A673 (cell line): Measurements from ENCODE around the gene AOPEP. TPM values are rescaled to one million over a fixed set of nuclear protein-coding genes. Genes with fewer than 3 reads are reported as not detected.

ENCODE experiments used
- BruUV-seq: library from RNA; stranded (reverse); fragments of 400-500 nt; replicated peaks from 2 replicates; lab custom pipeline; 2021; lab: Mats Ljungman, UMichigan
- CTCF ChIA-PET: fragments of 300-600 bp; sonication (Branson Sonifier 250); formaldehyde crosslinking; loops from one replicate; lab custom pipeline; 2022; ENCODE audit warnings: antibody characterized with exemption; lab: Charles Lee
- POLR2A ChIA-PET: fragments of 300-600 bp; sonication (Branson Sonifier 250); formaldehyde crosslinking; loops from one replicate; lab custom pipeline; 2022; ENCODE audit warnings: antibody characterized with exemption; ENCODE audit not compliant: low non-redundant PET; lab: Charles Lee
- DNase-seq: peaks from one replicate; pipeline ENCODE4 v3.0.0-alpha.2; 2015; ENCODE audit warnings: low spot score
- H3K27ac ChIP-seq: fragments of 200-600 bp; sonication (generic); 2 replicates; pipeline ENCODE4 v1.5.1; 2016; ENCODE audit warnings: mixed run types, low read depth, mild to moderate bottlenecking, mixed read lengths, antibody characterized with exemption, low read length; ENCODE audit not compliant: poor library complexity, severe bottlenecking
- H3K27me3 ChIP-seq: fragments of 200-600 bp; sonication (generic); replicated peaks from 2 replicates; pipeline ENCODE4 v1.6.1; 2017; ENCODE audit warnings: mixed run types, low read depth, mild to moderate bottlenecking, mixed read lengths, antibody characterized with exemption, low read length; ENCODE audit not compliant: insufficient read depth, poor library complexity
- H3K36me3 ChIP-seq: fragments of 200-600 bp; sonication (generic); 2 replicates; pipeline ENCODE4 v1.6.1; 2016; ENCODE audit warnings: mixed run types, mild to moderate bottlenecking, mixed read lengths, antibody characterized with exemption, low read length; ENCODE audit not compliant: insufficient read depth, poor library complexity, severe bottlenecking
- H3K4me1 ChIP-seq: fragments of 200-600 bp; sonication (generic); 2 replicates; pipeline ENCODE4 v1.6.1; 2017; ENCODE audit warnings: mixed run types, mild to moderate bottlenecking, mixed read lengths, antibody characterized with exemption, low read length; ENCODE audit not compliant: insufficient read depth, poor library complexity, severe bottlenecking
- H3K4me3 ChIP-seq: fragments of 200-600 bp; sonication (generic); 2 replicates; pipeline ENCODE4 v1.5.1; 2016; ENCODE audit warnings: low read depth, mixed run types, mild to moderate bottlenecking, mixed read lengths, low read length; ENCODE audit not compliant: poor library complexity, severe bottlenecking
- H3K9me3 ChIP-seq: fragments of 200-600 bp; sonication (generic); 2 replicates; pipeline ENCODE4 v1.6.1; 2016; ENCODE audit warnings: mixed run types, low read depth, mild to moderate bottlenecking, mixed read lengths, antibody characterized with exemption, low read length; ENCODE audit not compliant: poor library complexity, severe bottlenecking
- EZH2 ChIP-seq: fragments of 200-600 bp; sonication (generic); IDR thresholded peaks from 2 replicates; pipeline ENCODE4 v1.6.1; 2017; ENCODE audit warnings: borderline replicate concordance, low read depth, mild to moderate bottlenecking, mixed read lengths, antibody characterized with exemption, low read length; ENCODE audit not compliant: poor library complexity, severe bottlenecking
- intact Hi-C: fragments of 100-400 bp; cut with micrococcal nuclease; formaldehyde crosslinking; loops from one replicate; pipeline ENCODE4 v1.10.0; 2022; ENCODE audit not compliant: unreplicated experiment
- total RNA-seq: library from RNA; stranded (reverse); gene quantifications from 2 replicates; pipeline ENCODE4 v1.2.3, GENCODE V29; 2021
- TF ChIP-seq, protein P1 (sequence below): fragments of 300-800, 200-600 bp; sonication (generic); conservative IDR thresholded peaks from 2 replicates; pipeline ENCODE4 v1.5.1; 2017; ENCODE audit warnings: low read depth, mild to moderate bottlenecking, antibody characterized with exemption, low read length, moderate library complexity, mixed read lengths

Gene AOPEP
- total RNA-seq, 1 experiment from 2014 or later, result 17.5 TPM

DNA sequence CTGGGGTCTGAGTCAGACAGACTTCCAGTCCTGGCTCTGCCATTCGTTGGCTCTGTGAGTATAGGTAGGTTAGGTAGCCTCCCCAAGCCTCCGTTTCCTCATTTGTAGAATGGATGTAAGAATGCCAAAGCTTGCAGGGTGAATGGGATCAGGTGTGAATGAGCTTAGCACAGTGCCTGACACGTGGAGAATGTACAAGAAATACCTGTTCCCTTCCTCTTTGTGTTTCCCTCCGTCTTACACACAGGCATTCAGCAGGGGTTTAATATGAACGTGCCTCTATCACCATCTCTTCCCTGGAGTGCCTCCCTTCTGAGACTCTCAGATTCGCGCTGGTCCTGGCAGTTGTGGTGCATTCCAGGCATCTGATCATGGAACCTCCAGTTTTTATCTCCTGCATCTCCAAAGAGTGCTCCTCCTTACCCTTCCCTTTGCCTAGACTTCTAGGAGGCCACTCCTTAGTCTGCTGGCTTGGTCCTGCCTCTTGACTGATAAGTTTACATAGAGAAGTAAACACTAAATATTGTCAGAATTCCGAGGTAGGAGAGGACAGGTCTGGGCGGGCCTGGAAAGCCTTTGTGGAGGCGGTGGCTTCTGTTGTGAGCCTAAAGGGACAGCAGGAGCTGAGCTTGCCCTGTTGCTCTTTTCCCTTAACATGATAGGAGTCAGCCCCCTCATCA, 199.4 kb downstream of the AOPEP start:
- intact Hi-C loops, result no loop called here
- BruUV-seq, result no TSS peak
- TF ChIP-seq, protein P1, sequence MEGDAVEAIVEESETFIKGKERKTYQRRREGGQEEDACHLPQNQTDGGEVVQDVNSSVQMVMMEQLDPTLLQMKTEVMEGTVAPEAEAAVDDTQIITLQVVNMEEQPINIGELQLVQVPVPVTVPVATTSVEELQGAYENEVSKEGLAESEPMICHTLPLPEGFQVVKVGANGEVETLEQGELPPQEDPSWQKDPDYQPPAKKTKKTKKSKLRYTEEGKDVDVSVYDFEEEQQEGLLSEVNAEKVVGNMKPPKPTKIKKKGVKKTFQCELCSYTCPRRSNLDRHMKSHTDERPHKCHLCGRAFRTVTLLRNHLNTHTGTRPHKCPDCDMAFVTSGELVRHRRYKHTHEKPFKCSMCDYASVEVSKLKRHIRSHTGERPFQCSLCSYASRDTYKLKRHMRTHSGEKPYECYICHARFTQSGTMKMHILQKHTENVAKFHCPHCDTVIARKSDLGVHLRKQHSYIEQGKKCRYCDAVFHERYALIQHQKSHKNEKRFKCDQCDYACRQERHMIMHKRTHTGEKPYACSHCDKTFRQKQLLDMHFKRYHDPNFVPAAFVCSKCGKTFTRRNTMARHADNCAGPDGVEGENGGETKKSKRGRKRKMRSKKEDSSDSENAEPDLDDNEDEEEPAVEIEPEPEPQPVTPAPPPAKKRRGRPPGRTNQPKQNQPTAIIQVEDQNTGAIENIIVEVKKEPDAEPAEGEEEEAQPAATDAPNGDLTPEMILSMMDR, result no peak
- TF ChIP-seq EZH2, result no peak

GRCh38 chr9:94926431-94926800, 199.9 kb downstream of the AOPEP start:
- no peak for DNase-seq
- ChIA-PET POLR2A (no interaction called here), CTCF (no interaction called here)
- Histone ChIP-seq H3K27me3 (no peaks in the 10 kb centered on the region), H3K9me3 (no peaks in the 10 kb centered on the region), H3K4me3 (no peak overlapping the region), H3K36me3 (no peaks in the 10 kb centered on the region), H3K4me1 (peaks cover 14% of the 10 kb centered on the region), H3K27ac (no peak overlapping the region)
- intact Hi-C loops, result no loop called here
- no TSS peak for BruUV-seq
- TF ChIP-seq, protein P1, result no peak
- TF ChIP-seq EZH2, result no peak

More for the DNA sequence above, 199.4 kb downstream of the AOPEP start:
- ChIA-PET CTCF (no interaction called here), POLR2A (no interaction called here)
- Histone ChIP-seq H3K27ac (no peak overlapping the region), H3K4me3 (no peak overlapping the region), H3K27me3 (no peaks in the 10 kb centered on the region), H3K36me3 (no peaks in the 10 kb centered on the region), H3K9me3 (no peaks in the 10 kb centered on the region), H3K4me1 (peaks cover 14% of the 10 kb centered on the region)
- DNase-seq, result no peak

GRCh38 chr9:94927048-94927761, 200.7 kb downstream of the AOPEP start:
- ChIA-PET POLR2A (no interaction called here), CTCF (no interaction called here)
- Histone ChIP-seq H3K4me3 (no peak overlapping the region), H3K27ac (no peak overlapping the region), H3K9me3 (no peaks in the 10 kb centered on the region), H3K4me1 (peaks cover 10% of the 10 kb centered on the region), H3K36me3 (no peaks in the 10 kb centered on the region), H3K27me3 (no peaks in the 10 kb centered on the region)
- BruUV-seq, result no TSS peak
- intact Hi-C loops, result no loop called here
- no peak for TF ChIP-seq EZH2
- TF ChIP-seq, protein P1, result no peak
- no peak for DNase-seq
